NT2/D1 (cell line): ENCODE results near the gene APP.

Experiments used
- YY1 ChIP-seq: IDR thresholded peaks from 2 replicates; pipeline ENCODE4 v1.6.1; 2011; ENCODE audit not compliant: insufficient read length, insufficient read depth
- ZNF274 ChIP-seq: IDR thresholded peaks from 2 replicates; pipeline ENCODE4 v1.6.1; 2011; ENCODE audit warnings: mild to moderate bottlenecking, low read depth, low read length

DNA sequence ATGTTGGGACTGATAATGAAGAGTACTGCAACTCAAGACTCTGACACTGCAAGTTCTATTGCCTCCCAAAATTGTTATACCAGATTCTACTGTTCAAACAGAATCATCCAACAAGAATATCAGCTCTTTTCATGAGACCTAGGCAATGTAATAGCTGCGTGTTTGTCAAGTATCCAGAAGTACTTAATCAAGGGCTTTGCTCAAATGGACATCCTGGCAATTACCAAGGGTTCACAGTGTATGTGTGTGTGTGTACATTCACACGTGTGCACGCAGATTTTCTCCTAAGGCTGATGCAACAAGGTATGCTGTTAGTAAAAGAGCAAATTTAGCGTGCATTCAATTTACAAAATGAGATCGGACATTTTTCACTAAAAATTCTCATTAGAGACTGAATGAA, 261.2 kb downstream of the APP start:
- no peak for TF ChIP-seq ZNF274
- no peak for TF ChIP-seq YY1
